ENCODE measurements around the gene KRTAP4-7. TPM values are rescaled to one million over a fixed set of nuclear protein-coding genes. Genes with fewer than 3 reads are reported as not detected.
"Not testable (repeated sequence)": the region's sequence is repeated elsewhere in the genome, so short reads cannot be mapped to it uniquely, and the experiment has no call there.

Gene KRTAP4-7
- total RNA-seq, 1 donor from 2014 or later = not detected

GRCh38 chr17:41060052-41060604 lies 23.8 kb upstream of the KRTAP4-7 start, which contains the start of gene KRTAP2-3:
TSS of gene KRTAP2-3 (minus strand) at chr17:41060114. CDS start at chr17:41060050, 64 bp downstream.
- intact Hi-C loops (cut with DNase I) = no loop called here

GRCh38 chr17:41061964-41062363 lies 22.0 kb upstream of the KRTAP4-7 start:
- H3K27me3 ChIP-seq = peaks cover 12% of the 10 kb centered on the region
- ATAC-seq = no peak
- H3K36me3 ChIP-seq = no peaks in the 10 kb centered on the region
- no peaks in the 10 kb centered on the region for H3K9me3 ChIP-seq
- no peak overlapping the region for H3K27ac ChIP-seq
- no peak overlapping the region for H3K4me3 ChIP-seq
- H3K4me1 ChIP-seq = no peaks in the 10 kb centered on the region
- intact Hi-C loops (cut with DNase I) = no loop called here
- TF ChIP-seq CTCF (IDR thresholded peaks at IDR 0.05) = no peak
- no peak for DNase-seq

More at GRCh38 chr17:41060052-41060604, 23.8 kb upstream of the KRTAP4-7 start, which contains the start of gene KRTAP2-3:
- TF ChIP-seq CTCF (IDR thresholded peaks at IDR 0.05) = no peak
- DNase-seq (no peak), ATAC-seq (no peak)
- H3K36me3 ChIP-seq = no peaks in the 10 kb centered on the region
- no peak within 1 kb of the TSS for H3K4me3 ChIP-seq
- H3K27ac ChIP-seq = no peak within 1 kb of the TSS
- H3K9me3 ChIP-seq = no peaks in the 10 kb centered on the region
- H3K27me3 ChIP-seq = peaks cover 12% of the 10 kb centered on the region
- H3K4me1 ChIP-seq = no peaks in the 10 kb centered on the region

- peaks cover 12% of the 10 kb centered on the region for H3K27me3 ChIP-seq
- ATAC-seq = no peak
- no peak for DNase-seq
- no peak overlapping the region for H3K27ac ChIP-seq
- H3K4me1 ChIP-seq = no peaks in the 10 kb centered on the region
- no peak overlapping the region for H3K4me3 ChIP-seq
- H3K36me3 ChIP-seq = no peaks in the 10 kb centered on the region
- intact Hi-C loops (cut with DNase I) = no loop called here
- no peak for TF ChIP-seq CTCF (IDR thresholded peaks at IDR 0.05)
- H3K9me3 ChIP-seq = no peaks in the 10 kb centered on the region
Measured at GRCh38 chr17:41063449-41063848, 20.5 kb upstream of the KRTAP4-7 start.

- H3K27me3 ChIP-seq = peaks cover 12% of the 10 kb centered on the region
- intact Hi-C loops (cut with DNase I) = no loop called here
- no peaks in the 10 kb centered on the region for H3K9me3 ChIP-seq
- no peak for TF ChIP-seq CTCF (IDR thresholded peaks at IDR 0.05)
- ATAC-seq (no peak), DNase-seq (no peak)
- H3K4me1 ChIP-seq = no peaks in the 10 kb centered on the region
- no peaks in the 10 kb centered on the region for H3K36me3 ChIP-seq
- no peak overlapping the region for H3K4me3 ChIP-seq
- H3K27ac ChIP-seq = no peak overlapping the region
Measured at GRCh38 chr17:41064301-41064700, 19.6 kb upstream of the KRTAP4-7 start.

- intact Hi-C loops (cut with DNase I); H3K4me1 ChIP-seq; ATAC-seq; DNase-seq; H3K9me3 ChIP-seq; H3K27ac ChIP-seq; H3K36me3 ChIP-seq; H3K4me3 ChIP-seq: not testable (repeated sequence)
- H3K27me3 ChIP-seq = peaks cover 12% of the 10 kb centered on the region
Measured at GRCh38 chr17:41065016-41065689, 18.8 kb upstream of the KRTAP4-7 start.

GRCh38 chr17:41065829-41066624 lies 17.9 kb upstream of the KRTAP4-7 start, which contains the start of gene KRTAP2-4:
TSS of gene KRTAP2-4 (minus strand) at chr17:41065879. CDS start at chr17:41065845, 34 bp downstream.
- intact Hi-C loops (cut with DNase I) = no loop called here
- H3K4me3 ChIP-seq = no peak within 1 kb of the TSS
- peaks cover 12% of the 10 kb centered on the region for H3K27me3 ChIP-seq

More at GRCh38 chr17:41065829-41066624, 17.9 kb upstream of the KRTAP4-7 start, which contains the start of gene KRTAP2-4:
- ATAC-seq = no peak
- H3K36me3 ChIP-seq = no peaks in the 10 kb centered on the region
- no peaks in the 10 kb centered on the region for H3K9me3 ChIP-seq
- H3K4me1 ChIP-seq = no peaks in the 10 kb centered on the region
- no peak for TF ChIP-seq CTCF (IDR thresholded peaks at IDR 0.05)
- H3K27ac ChIP-seq = no peak within 1 kb of the TSS
- no peak for DNase-seq

All from upper lobe of right lung (tissue), 1 donor.